Smooth muscle cell of bladder (primary cell): ENCODE results near the gene TCTA. TPM values are rescaled to one million over a fixed set of nuclear protein-coding genes. Genes with fewer than 3 reads are reported as not detected.

ENCODE experiments used
- total RNA-seq: library from RNA; depleted of rRNA; stranded (reverse); fragments of >200 nt; gene quantifications from 2 replicates; pipeline ENCODE4 v1.2.3, GENCODE V29; 2014

The TCTA gene, protein sequence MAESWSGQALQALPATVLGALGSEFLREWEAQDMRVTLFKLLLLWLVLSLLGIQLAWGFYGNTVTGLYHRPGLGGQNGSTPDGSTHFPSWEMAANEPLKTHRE
- total RNA-seq, result 16.6 and 18.8 TPM in 2 replicates

DNA sequence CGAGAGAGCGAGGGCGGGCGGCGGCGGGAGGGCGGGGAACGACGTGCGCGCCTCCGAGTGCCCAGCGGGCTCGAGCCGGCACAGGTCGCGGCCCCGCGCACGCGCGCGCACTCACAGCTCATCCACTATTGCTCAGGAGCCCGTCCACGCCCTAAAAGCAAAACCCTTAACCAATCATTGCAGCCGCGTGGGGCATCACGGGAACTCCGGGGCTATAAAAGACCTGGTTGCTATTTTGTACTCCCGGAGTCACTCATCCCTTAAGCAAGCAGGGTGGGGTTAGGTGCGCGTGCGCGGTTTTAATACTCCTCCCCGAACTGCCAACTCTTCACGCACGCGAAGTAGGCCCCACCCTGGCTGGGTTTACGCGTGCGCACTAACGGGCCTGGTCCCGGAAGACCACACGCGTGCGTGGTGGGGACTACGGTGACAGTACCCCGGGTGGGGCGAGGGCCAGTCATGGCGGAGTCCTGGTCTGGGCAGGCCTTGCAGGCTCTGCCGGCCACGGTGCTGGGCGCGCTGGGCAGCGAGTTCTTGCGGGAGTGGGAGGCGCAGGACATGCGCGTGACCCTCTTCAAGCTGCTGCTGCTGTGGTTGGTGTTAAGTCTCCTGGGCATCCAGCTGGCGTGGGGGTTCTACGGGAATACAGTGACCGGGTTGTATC is at the start of gene TCTA, which contains the start of gene RHOA:
TSS of gene TCTA (plus strand) at position 456 of the 664 bp plus-strand sequence. CDS start at position 460, 4 bp downstream.
TSS of gene RHOA (minus strand) at position 9 of the 664 bp plus-strand sequence. CDS start 36,387 bp downstream, outside the sequence.

DNA sequence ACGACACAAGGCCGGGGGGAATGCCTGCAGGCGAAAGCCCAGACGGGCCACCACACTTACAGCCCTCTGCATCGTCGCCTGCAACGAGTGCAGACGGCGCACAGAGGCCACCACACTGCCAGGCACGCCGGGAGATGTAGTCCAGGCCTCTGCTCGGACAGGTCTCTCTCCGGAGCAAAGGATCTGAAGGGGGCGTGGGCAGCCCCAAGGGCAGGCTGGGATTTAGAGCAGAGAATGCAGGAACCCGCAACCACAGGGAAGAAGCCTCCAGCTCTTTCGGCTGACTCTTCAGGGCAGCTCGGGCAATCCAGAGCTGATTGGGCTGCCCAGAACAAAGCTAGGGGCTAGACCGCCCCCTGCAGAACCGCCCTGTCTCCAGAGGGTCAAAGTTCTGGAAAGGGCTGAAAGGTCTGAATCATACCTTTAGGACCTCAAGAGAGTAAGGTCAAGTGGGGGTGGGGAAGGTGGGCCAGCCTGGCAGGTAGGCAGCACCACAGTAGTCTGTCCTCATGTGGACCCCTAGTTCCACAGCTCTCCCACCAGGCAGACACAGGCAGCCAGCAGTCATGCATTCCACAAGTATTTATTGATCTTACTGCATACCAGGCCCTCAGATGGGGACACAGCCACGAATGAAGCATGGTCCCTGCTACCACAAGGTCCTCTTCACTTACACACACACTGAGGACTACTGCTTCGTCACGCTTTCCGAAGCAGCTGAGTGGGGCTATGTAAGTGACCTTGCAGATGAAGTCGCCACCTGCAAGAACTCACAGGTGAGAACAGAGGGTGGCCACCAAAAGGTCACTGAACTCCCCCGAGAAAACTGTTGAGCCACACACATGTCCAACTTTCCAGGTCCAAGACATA is 10.4 kb downstream of the TCTA start, which contains the start of gene AMT:
TSS of gene AMT (minus strand) at position 95 of the 870 bp plus-strand sequence. CDS start at position 72, 23 bp downstream.

Other genes with a start within 250 kb of the TCTA start
- 15.7 and 16.2 TPM in 2 replicates for gene CCDC71, start 246.1 kb upstream of the TCTA start, total RNA-seq
- gene KLHDC8B, start 240.8 kb upstream of the TCTA start, total RNA-seq, result 23.3 and 33.9 TPM in 2 replicates
- 0.85 and 1.7 TPM in 2 replicates for gene C3orf62, start 135.2 kb upstream of the TCTA start, total RNA-seq
- gene USP4, start 72.4 kb upstream of the TCTA start, total RNA-seq, result 17.8 and 21.7 TPM in 2 replicates
- gene GPX1, start 54.1 kb upstream of the TCTA start, total RNA-seq, result 436 and 442 TPM in 2 replicates
- gene RHOA, start 447 bp upstream of the TCTA start, total RNA-seq, result 401 and 422 TPM in 2 replicates
- 0.71 and 1.5 TPM in 2 replicates for gene AMT, start 10.1 kb downstream of the TCTA start, total RNA-seq
- 4.4 and 13.2 TPM in 2 replicates for gene NICN1, start 16.9 kb downstream of the TCTA start, total RNA-seq
- gene DAG1, start 57.8 kb downstream of the TCTA start, total RNA-seq, result 21.5 and 31.4 TPM in 2 replicates
- under 0.01 TPM in 2 replicates for gene BSN, start 142.1 kb downstream of the TCTA start, total RNA-seq